DND-41 (cell line): ENCODE data around the gene SLC16A1.

Experiments
- ATAC-seq: fragments of 200-7000 bp; cut with Tn5 transposase; 3 replicates; pipeline ENCODE4 v1.9.1; 2021; ENCODE audit warnings: low read depth; ENCODE audit not compliant: insufficient read depth
- DNase-seq: peaks from one replicate; pipeline ENCODE4 v3.0.0-alpha.2; 2020
- H2AFZ ChIP-seq: 2 replicates; pipeline ENCODE4 v1.6.0; 2012; ENCODE audit warnings: low read depth, low read length
- H3K27ac ChIP-seq: 2 replicates; pipeline ENCODE4 v1.5.1; 2012; ENCODE audit warnings: low read length, inconsistent platforms
- H3K27me3 ChIP-seq: fragments of 200-600 bp; sonication (generic); 2 replicates; pipeline ENCODE4 v1.6.0; 2012; ENCODE audit warnings: low read length, mild to moderate bottlenecking, inconsistent platforms; ENCODE audit not compliant: insufficient read depth, poor library complexity
- H3K36me3 ChIP-seq: 2 replicates; pipeline ENCODE4 v1.5.1; 2012; ENCODE audit warnings: low read length, inconsistent platforms; ENCODE audit not compliant: insufficient read depth
- H3K4me1 ChIP-seq: 2 replicates; pipeline ENCODE4 v1.5.1; 2012; ENCODE audit warnings: mild to moderate bottlenecking, low read length; ENCODE audit not compliant: insufficient read depth
- H3K4me2 ChIP-seq: 2 replicates; pipeline ENCODE4 v1.6.0; 2012; ENCODE audit warnings: mild to moderate bottlenecking, moderate library complexity, low read length, inconsistent platforms; ENCODE audit not compliant: insufficient read depth
- H3K4me3 ChIP-seq, 2 experiments: fragments of 200-600 bp in 1 of 2; shearing (Covaris generic) in 1 of 2; 2 replicates each; pipeline ENCODE4 v1.5.1; 2012 to 2016; ENCODE audit warnings: inconsistent platforms in 2 of 2, low read length in 2 of 2, mild to moderate bottlenecking in 2 of 2, low read depth in 1 of 2, moderate library complexity in 1 of 2
- H3K79me2 ChIP-seq: 2 replicates; pipeline ENCODE4 v1.6.0; 2012; ENCODE audit warnings: low read length, inconsistent platforms; ENCODE audit not compliant: insufficient read depth
- H3K9ac ChIP-seq: 2 replicates; pipeline ENCODE4 v1.6.0; 2012; ENCODE audit warnings: low read depth, mild to moderate bottlenecking, inconsistent platforms, low read length, moderate library complexity
- H3K9me3 ChIP-seq: 2 replicates; pipeline ENCODE4 v1.5.1; 2012; ENCODE audit warnings: low read length, moderate library complexity, mild to moderate bottlenecking, inconsistent platforms; ENCODE audit not compliant: insufficient read depth, severe bottlenecking
- H4K20me1 ChIP-seq: 2 replicates; pipeline ENCODE4 v1.6.0; 2012; ENCODE audit warnings: low read length; ENCODE audit not compliant: insufficient read depth
- EZH2 ChIP-seq: IDR thresholded peaks from 3 replicates; pipeline ENCODE4 v1.6.1; 2012; ENCODE audit warnings: borderline replicate concordance, low read depth, mild to moderate bottlenecking, moderate library complexity, low read length, inconsistent platforms; ENCODE audit not compliant: severe bottlenecking
- TF ChIP-seq, protein P1 (sequence below): IDR thresholded peaks from 2 replicates; pipeline ENCODE4 v1.5.1; 2012; ENCODE audit warnings: borderline replicate concordance, low read length, moderate library complexity, mild to moderate bottlenecking; ENCODE audit not compliant: poor library complexity, severe bottlenecking; ENCODE audit errors: extremely low read depth

The SLC16A1 gene

DNA sequence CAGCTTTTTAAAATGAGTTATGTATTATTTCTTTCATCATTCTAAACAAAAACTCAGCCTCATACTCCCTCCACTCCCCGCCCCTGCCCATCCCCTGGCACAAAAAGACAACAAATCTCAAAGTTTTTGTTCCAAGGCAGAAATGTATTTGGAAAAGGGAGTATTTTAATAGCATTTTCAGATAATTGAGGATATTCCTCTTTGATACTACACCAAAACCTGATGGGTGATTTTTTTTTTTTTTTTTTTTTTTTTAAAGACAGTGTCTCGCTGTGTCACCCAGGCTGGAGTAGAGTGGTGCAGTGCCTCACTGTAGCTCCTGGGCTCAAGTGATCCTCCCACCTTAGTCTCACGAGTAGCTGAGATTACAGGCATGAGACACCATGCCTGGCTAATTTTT, 16.2 kb downstream of the SLC16A1 start:
- peaks cover 18% of the 10 kb centered on the region for H3K4me1 ChIP-seq
- no peaks in the 10 kb centered on the region for H3K9me3 ChIP-seq
- H3K9ac ChIP-seq: no peak overlapping the region
- TF ChIP-seq, protein P1, sequence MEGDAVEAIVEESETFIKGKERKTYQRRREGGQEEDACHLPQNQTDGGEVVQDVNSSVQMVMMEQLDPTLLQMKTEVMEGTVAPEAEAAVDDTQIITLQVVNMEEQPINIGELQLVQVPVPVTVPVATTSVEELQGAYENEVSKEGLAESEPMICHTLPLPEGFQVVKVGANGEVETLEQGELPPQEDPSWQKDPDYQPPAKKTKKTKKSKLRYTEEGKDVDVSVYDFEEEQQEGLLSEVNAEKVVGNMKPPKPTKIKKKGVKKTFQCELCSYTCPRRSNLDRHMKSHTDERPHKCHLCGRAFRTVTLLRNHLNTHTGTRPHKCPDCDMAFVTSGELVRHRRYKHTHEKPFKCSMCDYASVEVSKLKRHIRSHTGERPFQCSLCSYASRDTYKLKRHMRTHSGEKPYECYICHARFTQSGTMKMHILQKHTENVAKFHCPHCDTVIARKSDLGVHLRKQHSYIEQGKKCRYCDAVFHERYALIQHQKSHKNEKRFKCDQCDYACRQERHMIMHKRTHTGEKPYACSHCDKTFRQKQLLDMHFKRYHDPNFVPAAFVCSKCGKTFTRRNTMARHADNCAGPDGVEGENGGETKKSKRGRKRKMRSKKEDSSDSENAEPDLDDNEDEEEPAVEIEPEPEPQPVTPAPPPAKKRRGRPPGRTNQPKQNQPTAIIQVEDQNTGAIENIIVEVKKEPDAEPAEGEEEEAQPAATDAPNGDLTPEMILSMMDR: no peak
- no peak for TF ChIP-seq EZH2
- DNase-seq (no peak), ATAC-seq (no peak)
- no peak overlapping the region for H2AFZ ChIP-seq
- no peaks in the 10 kb centered on the region for H3K27me3 ChIP-seq
- H4K20me1 ChIP-seq: peaks cover 34% of the 10 kb centered on the region; the same call in 1 of the 2 replicates
- H3K36me3 ChIP-seq: peaks cover 19% of the 10 kb centered on the region
- H3K4me3 ChIP-seq: no peak overlapping the region
- no peak overlapping the region for H3K4me2 ChIP-seq
- no peak overlapping the region for H3K27ac ChIP-seq
- peaks cover 94% of the 10 kb centered on the region for H3K79me2 ChIP-seq

DNA sequence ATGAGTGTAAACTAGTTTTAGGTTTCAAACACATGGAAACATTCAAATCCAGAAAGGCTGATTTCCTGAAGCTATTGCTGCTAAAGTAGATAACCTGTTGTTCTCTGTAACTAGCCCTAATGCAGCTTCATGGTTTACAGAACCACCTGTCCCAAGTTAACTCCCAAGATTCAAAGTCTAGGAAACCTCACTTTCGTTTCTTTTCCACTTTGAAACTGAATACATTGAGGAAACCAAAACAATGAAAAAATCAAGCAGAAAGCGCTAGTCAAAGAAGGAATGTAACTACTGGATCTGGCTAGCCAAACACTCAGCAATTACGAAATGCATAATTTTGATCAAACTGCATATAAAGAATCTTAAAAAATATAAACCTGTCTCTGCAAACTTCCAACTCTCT, 17.8 kb downstream of the SLC16A1 start:
- no peak overlapping the region for H3K4me3 ChIP-seq
- no peaks in the 10 kb centered on the region for H3K27me3 ChIP-seq
- peaks cover 96% of the 10 kb centered on the region for H3K79me2 ChIP-seq
- no peaks in the 10 kb centered on the region for H3K9me3 ChIP-seq
- ATAC-seq (no peak), DNase-seq (no peak)
- peaks cover 8% of the 10 kb centered on the region; the same call in 1 of the 2 replicates for H3K36me3 ChIP-seq
- peaks cover 27% of the 10 kb centered on the region; the same call in 1 of the 2 replicates for H4K20me1 ChIP-seq
- no peak overlapping the region for H3K9ac ChIP-seq
- H3K27ac ChIP-seq: no peak overlapping the region
- peaks cover 18% of the 10 kb centered on the region for H3K4me1 ChIP-seq
- H3K4me2 ChIP-seq: no peak overlapping the region
- TF ChIP-seq, protein P1: no peak
- TF ChIP-seq EZH2: no peak
- no peak overlapping the region for H2AFZ ChIP-seq

DNA sequence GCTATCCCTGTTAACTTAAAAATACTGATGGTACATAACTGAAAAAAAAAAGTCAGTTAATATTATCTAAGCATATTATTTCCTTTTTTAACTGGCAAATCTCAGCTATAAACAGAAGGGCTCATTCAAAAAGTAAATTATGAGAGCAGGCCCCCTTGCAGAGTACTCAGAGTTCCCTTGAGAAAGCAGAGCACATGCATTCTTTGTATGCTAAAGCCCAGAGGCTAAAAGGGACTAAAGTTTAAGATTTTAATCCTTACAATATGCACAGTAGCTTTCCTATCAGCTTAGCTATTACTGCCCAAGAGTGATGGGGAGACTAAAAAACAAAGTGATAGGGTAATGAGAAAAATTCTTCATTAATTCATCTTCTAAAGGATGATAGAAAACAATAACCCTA, 18.5 kb downstream of the SLC16A1 start:
- H3K9ac ChIP-seq: no peak overlapping the region
- peaks cover 96% of the 10 kb centered on the region for H3K79me2 ChIP-seq
- no peak overlapping the region for H3K4me2 ChIP-seq
- peaks cover 2% of the 10 kb centered on the region; the same call in 1 of the 2 replicates for H3K36me3 ChIP-seq
- H3K9me3 ChIP-seq: no peaks in the 10 kb centered on the region
- H3K27ac ChIP-seq: no peak overlapping the region
- H2AFZ ChIP-seq: no peak overlapping the region
- H3K4me3 ChIP-seq: no peak overlapping the region
- H3K27me3 ChIP-seq: no peaks in the 10 kb centered on the region
- peaks cover 21% of the 10 kb centered on the region; the same call in 1 of the 2 replicates for H4K20me1 ChIP-seq
- no peak for DNase-seq
- H3K4me1 ChIP-seq: peaks cover 18% of the 10 kb centered on the region
- TF ChIP-seq, protein P1: no peak
- TF ChIP-seq EZH2: no peak
- ATAC-seq: no peak

DNA sequence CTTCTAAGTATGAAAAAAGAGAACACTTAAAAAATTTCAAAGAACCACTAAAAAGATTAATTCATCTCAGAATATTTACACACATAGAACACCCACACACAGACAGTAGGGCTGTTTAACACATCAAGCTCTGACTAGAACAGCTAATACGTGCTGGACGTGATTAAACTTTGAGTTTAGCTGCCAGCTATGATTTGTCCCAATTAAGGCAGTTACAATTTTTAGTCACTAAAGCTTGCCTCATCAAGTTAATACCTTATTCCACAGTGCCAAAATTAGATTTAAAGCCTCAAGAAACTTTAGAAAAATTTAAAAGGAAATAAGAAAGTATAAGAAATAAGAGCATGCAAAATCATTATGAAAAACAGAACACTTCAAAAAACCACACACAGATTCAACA, 18.9 kb downstream of the SLC16A1 start:
- no peak overlapping the region for H2AFZ ChIP-seq
- H3K27me3 ChIP-seq: no peaks in the 10 kb centered on the region
- H3K9me3 ChIP-seq: no peaks in the 10 kb centered on the region
- H3K4me3 ChIP-seq: no peak overlapping the region
- peaks cover 18% of the 10 kb centered on the region for H3K4me1 ChIP-seq
- DNase-seq (no peak), ATAC-seq (no peak)
- H3K9ac ChIP-seq: no peak overlapping the region
- H4K20me1 ChIP-seq: peaks cover 25% of the 10 kb centered on the region; the same call in 1 of the 2 replicates
- H3K4me2 ChIP-seq: no peak overlapping the region
- peaks cover 96% of the 10 kb centered on the region for H3K79me2 ChIP-seq
- TF ChIP-seq, protein P1: no peak
- no peak for TF ChIP-seq EZH2
- no peak overlapping the region for H3K27ac ChIP-seq
- peaks cover under 1% of the 10 kb centered on the region; the same call in 1 of the 2 replicates for H3K36me3 ChIP-seq
